Measurements from ENCODE around the gene SUDS3. TPM values are rescaled to one million over a fixed set of nuclear protein-coding genes. Genes with fewer than 3 reads are reported as not detected.

The SUDS3 gene
- total and polyA plus RNA-seq, 10 of the 15 experiments (the other 5 are each of a cell fraction or from before 2014, with no cell fraction given): 5.2 to 42.8 (median 21.7) TPM

DNA sequence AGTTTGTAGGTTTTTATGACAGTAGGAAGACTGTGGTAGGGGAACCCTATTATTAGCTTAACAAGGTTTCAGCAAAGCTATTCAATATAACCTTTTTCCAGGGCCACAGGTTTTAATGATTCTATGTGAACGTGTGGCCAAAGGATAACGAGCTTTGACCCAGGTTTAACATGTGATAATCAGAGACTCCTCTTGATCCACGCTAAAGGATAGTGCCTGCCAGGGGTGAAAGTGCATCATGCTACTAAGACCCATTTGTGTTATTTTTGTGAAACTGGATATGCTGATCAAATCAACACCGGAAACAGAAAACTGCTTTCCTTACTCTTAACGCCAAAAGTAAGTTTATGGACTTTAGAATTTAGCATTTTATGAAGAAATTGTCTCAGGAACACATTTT is 2.7 kb upstream of the SUDS3 start:
- no peaks in the 10 kb centered on the region for H3K27me3 ChIP-seq (replicated peaks in 1 of 2; ENCODE audit: control insufficient read depth in 2 of 2, insufficient read depth in 2 of 2, low read length in 1 of 2)
- no peaks in the 10 kb centered on the region for H3K36me3 ChIP-seq (ENCODE audit: control insufficient read depth in 2 of 2, insufficient read depth in 2 of 2, low read length in 1 of 2)
- H3K4me2 ChIP-seq (ENCODE audit: control insufficient read depth, insufficient read depth): peak overlapping the region; percentile 85
- ChIA-PET POLR2A (interaction anchor here (0.5 to 2.8 kb wide), 16 partner anchors 15 to 575 kb away, joined by 3 to 20 read pairs (median 4); partner anchors contain the start of gene PEBP1), SMC1A (ENCODE audit: uncharacterized antibody, unreplicated experiment) (interaction anchor here (0.7 to 6.7 kb wide), 21 partner anchors 17 to 253 kb away, joined by 3 to 185 read pairs (median 6); no protein-coding TSS in a partner anchor), RAD21 (ENCODE audit: unreplicated experiment) (interaction anchor here (0.6 to 6.6 kb wide), 16 partner anchors 15 to 254 kb away, joined by 3 to 166 read pairs (median 5); partner anchors contain the start of gene PEBP1), CTCF (interaction anchor here (0.6 to 6.3 kb wide), 16 partner anchors 16 to 524 kb away, joined by 3 to 277 read pairs (median 5); no protein-coding TSS in a partner anchor)
- H4K20me1 ChIP-seq (ENCODE audit: control insufficient read depth, insufficient read depth): no peaks in the 10 kb centered on the region
- peaks cover 51% of the 10 kb centered on the region for H3K79me2 ChIP-seq (ENCODE audit: control insufficient read depth, insufficient read depth, low read length)
- FAIRE-seq (no peak), ATAC-seq (no peak), DNase-seq (ENCODE audit: low read depth, low spot score) (no peak)
- H3K9ac ChIP-seq (ENCODE audit: control insufficient read depth, insufficient read depth, low read length): peak overlapping the region; percentile 74
- H2AFZ ChIP-seq (ENCODE audit: control insufficient read depth, low read depth, low read length): peak overlapping the region; percentile 39
- H3K27ac ChIP-seq (ENCODE audit: control insufficient read depth, insufficient read depth): peak overlapping the region; percentile 76
- no peaks in the 10 kb centered on the region for H3K9me3 ChIP-seq (replicated peaks; ENCODE audit: control insufficient read depth, insufficient read depth, low read length)
- intact Hi-C loops (cut with micrococcal nuclease; ENCODE audit: unreplicated experiment): loop anchor here (2.0 kb wide), 1 partner anchor 67 kb away; no protein-coding TSS in a partner anchor
- WGBS (ENCODE audit: insufficient coverage, insufficient replicate concordance, low lambda C conversion rate, missing lambda C conversion rate): 87% methylated on average over 5 of the region's 5 CpGs
- peaks cover 3% of the 10 kb centered on the region; the same call in 1 of the 2 replicates for H3K4me1 ChIP-seq (ENCODE audit: control insufficient read depth, insufficient read depth, low read length)
- no peak for TF ChIP-seq NRF1 (conservative IDR thresholded peaks at IDR 0.05; ENCODE audit: low read depth, low read length)
- 0 out of 2 replicates have a peak, but pooled peaks have one; percentile 8 for TF ChIP-seq ZBTB40 (IDR thresholded peaks at IDR 0.05; ENCODE audit: borderline replicate concordance)
- in situ Hi-C loops (cut with MboI): loop anchor here (5.0 kb wide), 1 partner anchor 191 kb away; no protein-coding TSS in a partner anchor
- no TSS peak for BruUV-seq (replicated peaks)
- H3K4me3 ChIP-seq: peak overlapping the region; percentile 72
